D721Med (cell line): ENCODE data around the gene TNPO2.

Source experiments
- DNase-seq: peaks from one replicate; pipeline ENCODE4 v3.0.0; 2011; ENCODE audit warnings: low spot score; ENCODE audit not compliant: insufficient read length
- FAIRE-seq: peaks from 2 replicates; lab custom pipeline; 2011; peaks lifted over from hg19 to GRCh38; lab: Jason Lieb, UNC
- TF ChIP-seq, protein P1 (sequence below): IDR thresholded peaks from 2 replicates; pipeline ENCODE4 v1.5.1; 2012; ENCODE audit warnings: mild to moderate bottlenecking, control low read depth; ENCODE audit not compliant: insufficient read depth; ENCODE audit errors: missing control alignments

Gene TNPO2

DNA sequence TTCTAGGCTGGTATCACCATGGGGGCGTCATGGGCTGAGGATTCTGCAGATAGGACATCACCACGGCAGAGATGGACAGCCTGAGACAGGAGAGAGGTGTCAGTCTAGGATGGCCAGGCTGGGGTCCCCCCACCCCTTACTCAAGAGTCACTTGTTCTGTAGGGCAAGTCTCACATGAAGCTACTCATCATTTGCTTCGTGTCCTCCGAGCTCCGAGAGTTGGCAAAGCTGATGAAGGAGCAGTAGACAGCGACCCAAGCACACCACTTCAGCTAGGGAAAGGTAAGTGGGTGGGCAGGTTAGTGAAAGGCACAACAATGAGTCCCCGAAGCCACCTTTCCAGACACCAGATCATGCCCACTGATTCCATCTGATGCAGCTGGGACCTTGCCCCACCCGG is 55.4 kb downstream of the TNPO2 start:
- TF ChIP-seq, protein P1, sequence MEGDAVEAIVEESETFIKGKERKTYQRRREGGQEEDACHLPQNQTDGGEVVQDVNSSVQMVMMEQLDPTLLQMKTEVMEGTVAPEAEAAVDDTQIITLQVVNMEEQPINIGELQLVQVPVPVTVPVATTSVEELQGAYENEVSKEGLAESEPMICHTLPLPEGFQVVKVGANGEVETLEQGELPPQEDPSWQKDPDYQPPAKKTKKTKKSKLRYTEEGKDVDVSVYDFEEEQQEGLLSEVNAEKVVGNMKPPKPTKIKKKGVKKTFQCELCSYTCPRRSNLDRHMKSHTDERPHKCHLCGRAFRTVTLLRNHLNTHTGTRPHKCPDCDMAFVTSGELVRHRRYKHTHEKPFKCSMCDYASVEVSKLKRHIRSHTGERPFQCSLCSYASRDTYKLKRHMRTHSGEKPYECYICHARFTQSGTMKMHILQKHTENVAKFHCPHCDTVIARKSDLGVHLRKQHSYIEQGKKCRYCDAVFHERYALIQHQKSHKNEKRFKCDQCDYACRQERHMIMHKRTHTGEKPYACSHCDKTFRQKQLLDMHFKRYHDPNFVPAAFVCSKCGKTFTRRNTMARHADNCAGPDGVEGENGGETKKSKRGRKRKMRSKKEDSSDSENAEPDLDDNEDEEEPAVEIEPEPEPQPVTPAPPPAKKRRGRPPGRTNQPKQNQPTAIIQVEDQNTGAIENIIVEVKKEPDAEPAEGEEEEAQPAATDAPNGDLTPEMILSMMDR: no peak
- FAIRE-seq (no peak), DNase-seq (no peak)

DNA sequence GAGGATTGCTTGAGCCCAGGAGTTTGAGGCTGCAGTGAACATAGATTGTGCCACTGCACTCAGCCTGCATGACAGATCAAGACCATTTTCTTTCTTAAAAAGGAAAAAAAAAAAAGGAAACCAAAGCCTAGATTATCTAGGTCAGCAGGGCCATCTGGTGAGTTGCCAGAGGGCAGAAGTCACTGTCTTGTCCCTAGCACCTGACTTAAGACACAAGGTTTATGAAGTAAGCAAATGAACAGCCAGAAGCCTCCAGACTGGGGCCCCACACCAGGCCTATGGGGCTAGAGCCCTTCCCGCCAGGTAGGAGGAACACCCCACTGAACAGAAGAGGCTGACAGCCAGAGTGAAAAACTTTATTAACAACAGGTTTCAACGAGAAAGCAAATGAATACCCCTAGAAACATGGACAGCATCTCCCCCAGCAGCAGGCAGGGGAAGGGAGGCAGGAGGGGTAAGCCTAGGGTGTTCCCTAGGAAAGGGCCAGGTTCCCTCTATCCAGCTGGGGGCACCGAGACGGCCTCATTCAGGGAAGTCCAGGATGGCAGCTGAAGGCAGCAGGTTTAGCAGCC is 55.9 kb downstream of the TNPO2 start:
- no peak for DNase-seq
- TF ChIP-seq, protein P1: no peak
- FAIRE-seq: no peak

DNA sequence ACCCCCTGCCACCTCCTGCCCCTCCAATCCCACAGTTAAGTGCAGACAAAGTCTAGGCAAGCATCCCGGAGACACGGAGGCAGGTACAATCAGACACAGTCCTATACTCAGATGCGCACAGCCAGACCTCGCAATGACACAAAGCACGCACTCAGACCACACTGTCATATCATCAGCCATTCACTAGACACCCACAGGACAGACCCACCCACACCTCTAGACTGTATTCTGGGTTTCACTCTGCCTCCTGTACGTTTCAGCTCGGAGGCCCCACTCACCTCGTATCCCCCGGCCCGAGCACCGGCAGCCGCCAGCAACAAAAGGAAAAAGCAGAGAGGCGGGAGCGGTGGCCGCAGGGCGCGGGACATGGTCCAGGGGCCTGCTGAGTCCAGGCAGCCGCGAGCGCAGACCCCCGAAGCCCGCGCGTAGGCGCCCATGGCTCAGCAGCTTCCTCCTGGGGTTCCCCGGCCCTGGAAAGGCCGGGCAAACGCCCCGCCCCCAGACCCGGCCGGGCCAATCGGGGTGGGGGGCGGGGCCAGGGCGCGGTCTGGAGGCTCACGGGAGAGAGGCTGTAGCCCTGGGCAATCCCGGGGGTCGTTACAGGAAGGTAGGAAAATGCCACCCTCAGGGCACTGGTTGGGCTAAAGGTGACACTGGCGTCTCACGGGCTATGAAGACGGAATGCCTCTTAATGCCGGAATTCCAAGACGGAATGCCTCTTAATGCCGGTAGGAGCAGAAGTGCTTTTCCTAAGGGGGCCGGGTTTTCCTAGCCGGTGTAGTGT is 57.3 kb downstream of the TNPO2 start, which contains the start of the genes MAN2B1 and WDR83:
MAN2B1 (minus strand) TSS at position 478 of the 784 bp plus-strand sequence; CDS start at position 437, 41 bp downstream.
WDR83 (plus strand) TSS at position 543 of the 784 bp plus-strand sequence. CDS start 2,984 bp downstream, outside the sequence.
- TF ChIP-seq, protein P1: no peak
- peak; percentile 97 for DNase-seq
- no peak for FAIRE-seq

DNA sequence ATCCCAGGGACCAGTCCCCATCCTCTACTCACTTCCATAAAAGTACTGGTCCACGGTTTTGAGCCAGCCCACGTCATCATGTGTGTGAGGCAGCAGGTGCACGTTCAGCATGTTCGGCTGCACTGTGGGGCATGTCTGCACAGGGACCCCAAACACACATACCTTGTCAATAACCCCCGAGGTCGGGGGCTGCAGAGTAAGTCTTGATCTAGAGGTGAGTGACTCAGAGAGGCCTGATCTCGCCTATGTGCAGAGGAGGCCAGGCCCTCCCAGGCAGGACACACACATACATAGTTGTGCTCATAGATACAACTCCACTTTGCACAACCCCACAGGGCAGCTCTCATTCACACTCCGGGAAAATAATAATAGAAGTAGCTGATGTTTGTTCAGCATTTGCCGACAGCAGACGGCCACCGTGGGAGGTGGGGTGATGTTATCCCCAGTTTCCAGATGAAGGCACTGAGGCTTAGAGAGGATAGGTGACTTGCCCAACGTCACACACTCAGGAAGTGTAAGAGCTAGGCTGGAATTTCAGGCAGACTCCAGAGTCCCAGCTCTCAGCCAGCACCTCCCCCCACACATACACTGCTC is 58.0 kb downstream of the TNPO2 start:
- no peak for FAIRE-seq
- TF ChIP-seq, protein P1: no peak
- no peak for DNase-seq

DNA sequence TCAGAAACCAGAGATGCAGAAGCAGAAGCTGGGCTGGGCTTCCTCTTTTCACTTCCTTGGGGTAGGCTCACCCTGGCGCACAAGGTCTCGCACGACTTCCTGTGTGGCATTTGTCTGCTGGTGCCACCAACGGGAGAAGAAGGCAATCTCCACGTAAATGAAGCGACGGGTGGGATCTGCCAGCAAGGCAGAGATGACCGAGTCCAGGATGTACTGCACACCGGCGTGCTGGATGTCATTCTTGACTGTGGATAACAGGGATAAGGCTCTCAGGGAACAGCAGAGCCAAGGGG is 58.5 kb downstream of the TNPO2 start:
- FAIRE-seq (no peak), DNase-seq (no peak)
- TF ChIP-seq, protein P1: no peak

DNA sequence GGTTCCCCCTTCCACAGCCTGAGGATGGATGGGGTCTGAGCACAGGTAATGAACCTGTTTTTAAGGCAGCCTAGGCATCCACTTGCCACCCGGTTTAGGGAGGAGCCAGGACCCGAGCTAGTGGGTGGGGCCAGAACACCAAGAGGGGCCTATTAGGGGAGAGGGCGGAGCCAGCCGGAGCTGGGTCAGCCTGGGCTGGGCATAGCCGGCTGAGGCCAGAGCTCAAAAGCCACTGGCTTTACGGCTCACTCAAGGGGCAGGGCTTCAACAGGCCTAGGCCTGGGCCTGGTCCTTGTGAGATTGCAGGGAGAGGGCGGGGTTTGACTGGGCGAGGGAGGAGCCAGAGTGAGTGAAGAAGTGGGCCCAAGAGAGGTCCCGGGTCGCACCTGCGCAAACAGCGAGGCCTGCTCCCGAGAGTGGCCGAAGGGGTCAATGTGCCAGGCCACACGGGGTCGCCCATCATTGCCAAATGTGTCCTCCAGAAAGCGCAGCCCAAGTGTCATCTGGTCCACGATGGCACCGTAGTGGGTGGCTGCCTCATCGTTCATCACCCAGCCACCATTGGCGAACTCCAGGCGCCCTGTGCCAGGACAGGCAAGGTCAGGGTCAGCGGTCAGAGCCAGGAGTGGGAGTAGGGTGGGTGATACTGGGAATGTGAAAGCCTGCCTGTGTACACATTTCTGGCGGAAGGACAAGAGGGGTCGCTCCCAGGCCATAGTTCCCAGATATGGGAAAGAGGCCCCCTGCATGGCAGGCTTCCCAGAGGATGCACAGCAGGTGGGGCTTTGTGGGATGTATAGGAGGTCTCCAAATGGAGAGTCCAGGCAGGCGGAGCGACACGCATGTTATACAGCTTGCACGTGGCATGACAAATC is 59.1 kb downstream of the TNPO2 start:
- no peak for FAIRE-seq
- TF ChIP-seq, protein P1: no peak
- no peak for DNase-seq
